ENCODE data around the gene KIF13A. TPM values are rescaled to one million over a fixed set of nuclear protein-coding genes. Genes with fewer than 3 reads are reported as not detected.
"Not testable (repeated sequence)": the region's sequence is repeated elsewhere in the genome, so short reads cannot be mapped to it uniquely, and the experiment has no call there.

KIF13A gene
- total RNA-seq, 4 donors from 2014 or later = 39.6 to 51.6 (median 43.2) TPM

GRCh38 chr6:17979479-17979878 is 8.0 kb downstream of the KIF13A start:
- Histone ChIP-seq H3K9me3 (no peaks in the 10 kb centered on the region), H3K27ac (no peak overlapping the region), H3K27me3 (no peaks in the 10 kb centered on the region)

DNA sequence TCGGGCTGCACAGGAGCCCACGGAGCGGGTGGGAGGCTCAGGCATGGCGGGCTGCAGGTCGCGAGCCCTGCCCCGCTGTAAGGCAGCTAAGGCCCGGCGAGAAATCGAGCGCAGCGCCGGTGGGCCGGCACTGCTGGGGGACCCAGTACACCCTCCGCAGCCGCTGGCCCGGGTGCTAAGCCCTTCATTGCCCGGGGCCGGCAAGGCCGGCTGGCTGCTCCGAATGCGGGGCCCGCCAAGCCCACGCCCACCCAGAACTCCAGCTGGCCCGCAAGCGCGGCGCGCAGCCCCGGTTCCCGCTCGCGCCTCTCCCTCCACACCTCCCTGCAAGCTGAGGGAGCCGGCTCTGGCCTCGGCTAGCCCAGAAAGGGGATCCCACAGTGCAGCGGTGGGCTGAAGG is 11.2 kb downstream of the KIF13A start:
- H3K27ac ChIP-seq, H3K27me3 ChIP-seq, H3K36me3 ChIP-seq, H3K4me3 ChIP-seq, DNase-seq, H3K9me3 ChIP-seq: not testable (repeated sequence)
- H3K4me1 ChIP-seq = peaks cover 0 to 11% (median 1%) of the 10 kb centered on the region in 4 donors

More at GRCh38 chr6:17979479-17979878, 8.0 kb downstream of the KIF13A start:
- Histone ChIP-seq H3K4me3 (no peak overlapping the region), H3K36me3 (no peaks in the 10 kb centered on the region), H3K4me1 (peaks cover 0 to 10% (median 2%) of the 10 kb centered on the region in 4 donors)
- no peak for TF ChIP-seq CTCF (IDR thresholded peaks at IDR 0.05)
- no peak for TF ChIP-seq POLR2A (IDR thresholded peaks at IDR 0.05)
- no peak for DNase-seq

GRCh38 chr6:17974570-17975368 is 12.7 kb downstream of the KIF13A start:
- no peak for TF ChIP-seq CTCF (IDR thresholded peaks at IDR 0.05)
- TF ChIP-seq POLR2A (IDR thresholded peaks at IDR 0.05) = no peak
- Histone ChIP-seq H3K4me3 (no peak overlapping the region), H3K9me3 (no peaks in the 10 kb centered on the region), H3K4me1 (peaks cover 0 to 11% (median 1%) of the 10 kb centered on the region in 4 donors), H3K27me3 (no peaks in the 10 kb centered on the region), H3K36me3 (no peaks in the 10 kb centered on the region), H3K27ac (no peak overlapping the region)
- DNase-seq = no peak

- no peak overlapping the region for H3K27ac ChIP-seq
- no peaks in the 10 kb centered on the region for H3K27me3 ChIP-seq
- no peaks in the 10 kb centered on the region for H3K36me3 ChIP-seq
- no peak overlapping the region for H3K4me3 ChIP-seq
- no peaks in the 10 kb centered on the region for H3K9me3 ChIP-seq
- H3K4me1 ChIP-seq = peaks cover 0 to 11% (median 1%) of the 10 kb centered on the region in 4 donors
- TF ChIP-seq CTCF (IDR thresholded peaks at IDR 0.05) (no peak), POLR2A (IDR thresholded peaks at IDR 0.05) (no peak)
- no peak for DNase-seq
Measured at GRCh38 chr6:17972978-17973622, 14.3 kb downstream of the KIF13A start.

- no peak for DNase-seq
- no peak overlapping the region for H3K27ac ChIP-seq
- H3K4me1 ChIP-seq = peaks cover 0 to 11% (median 1%) of the 10 kb centered on the region in 4 donors
- no peak overlapping the region for H3K4me3 ChIP-seq
- H3K36me3 ChIP-seq = no peaks in the 10 kb centered on the region
- H3K9me3 ChIP-seq = no peaks in the 10 kb centered on the region
- TF ChIP-seq POLR2A (IDR thresholded peaks at IDR 0.05) (no peak), CTCF (IDR thresholded peaks at IDR 0.05) (no peak)
- H3K27me3 ChIP-seq = no peaks in the 10 kb centered on the region
Measured at GRCh38 chr6:17972074-17972952, 15.1 kb downstream of the KIF13A start.

All from Peyer's patch (tissue), 4 donors.